ENCODE results near the gene NCEH1. TPM values are rescaled to one million over a fixed set of nuclear protein-coding genes. Genes with fewer than 3 reads are reported as not detected.
"Not testable (repeated sequence)": the region's sequence is repeated elsewhere in the genome, so short reads cannot be mapped to it uniquely, and the experiment has no call there.

Gene NCEH1
- total and polyA plus RNA-seq, 5 donors from 2014 or later: 0.43 to 2.1 (median 0.62) TPM

GRCh38 chr3:172669021-172669420 lies 41.8 kb downstream of the NCEH1 start:
- ATAC-seq (ENCODE audit: low read depth in 2 of 2): no peak
- no peaks in the 10 kb centered on the region for H3K36me3 Mint-ChIP-seq
- H3K27me3 Mint-ChIP-seq: peaks cover 5% of the 10 kb centered on the region
- H3K9me3 Mint-ChIP-seq: peaks cover 0 to 2% (median 0%) of the 10 kb centered on the region in 7 donors
- Histone ChIP-seq H3K9me3 (ENCODE audit: control insufficient read depth in 2 of 2, low read length in 2 of 2) (no peaks in the 10 kb centered on the region), H3K4me1 (ENCODE audit: control insufficient read depth, insufficient read depth, low read length, poor library complexity, severe bottlenecking) (no peaks in the 10 kb centered on the region), H3K36me3 (ENCODE audit: control insufficient read depth, insufficient read depth, low read length) (no peaks in the 10 kb centered on the region), H3K27me3 (ENCODE audit: control insufficient read depth, insufficient read depth, low read length) (no peaks in the 10 kb centered on the region), H3K4me3 (ENCODE audit: low read depth, low read length) (no peak overlapping the region), H3K27ac (ENCODE audit: insufficient read depth, low read length, poor library complexity, severe bottlenecking) (no peak overlapping the region)
- no peak overlapping the region for H3K27ac Mint-ChIP-seq
- H3K4me3 Mint-ChIP-seq: no peak overlapping the region
- DNase-seq: no peak
- H3K4me1 Mint-ChIP-seq: peaks cover 6 to 22% (median 16%) of the 10 kb centered on the region in 4 donors

GRCh38 chr3:172666873-172667694 lies 43.8 kb downstream of the NCEH1 start:
- Mint-ChIP-seq H3K4me1 (peaks cover 6 to 22% (median 17%) of the 10 kb centered on the region in 4 donors), H3K4me3 (peak overlapping the region in 2 of 4 donors; percentile 14 to 22), H3K27me3 (peaks cover 2% of the 10 kb centered on the region), H3K27ac (no peak overlapping the region), H3K9me3 (peaks cover 0 to 6% (median 0%) of the 10 kb centered on the region in 7 donors), H3K36me3 (no peaks in the 10 kb centered on the region)
- ATAC-seq (ENCODE audit: low read depth in 2 of 2) (peak; percentile 69 to 84), DNase-seq (peak; percentile 56 to 84 (median 67))
- Histone ChIP-seq H3K9me3 (ENCODE audit: control insufficient read depth in 2 of 2, low read length in 2 of 2) (no peaks in the 10 kb centered on the region), H3K36me3 (ENCODE audit: control insufficient read depth, insufficient read depth, low read length) (no peaks in the 10 kb centered on the region), H3K4me1 (ENCODE audit: control insufficient read depth, insufficient read depth, low read length, poor library complexity, severe bottlenecking) (no peaks in the 10 kb centered on the region), H3K27ac (ENCODE audit: insufficient read depth, low read length, poor library complexity, severe bottlenecking) (no peak overlapping the region), H3K27me3 (ENCODE audit: control insufficient read depth, insufficient read depth, low read length) (no peaks in the 10 kb centered on the region), H3K4me3 (ENCODE audit: low read depth, low read length) (no peak overlapping the region)

GRCh38 chr3:172666181-172666872 lies 44.5 kb downstream of the NCEH1 start:
- Mint-ChIP-seq H3K4me1 (peaks cover 6 to 22% (median 17%) of the 10 kb centered on the region in 4 donors), H3K27ac (no peak overlapping the region), H3K36me3 (no peaks in the 10 kb centered on the region), H3K4me3 (peak overlapping the region in 2 of 4 donors; percentile 14 to 22), H3K9me3 (peaks cover 0 to 6% (median under 1%) of the 10 kb centered on the region in 7 donors), H3K27me3 (no peaks in the 10 kb centered on the region)
- Histone ChIP-seq H3K4me1 (ENCODE audit: control insufficient read depth, insufficient read depth, low read length, poor library complexity, severe bottlenecking) (no peaks in the 10 kb centered on the region), H3K36me3 (ENCODE audit: control insufficient read depth, insufficient read depth, low read length) (no peaks in the 10 kb centered on the region), H3K27me3 (ENCODE audit: control insufficient read depth, insufficient read depth, low read length) (no peaks in the 10 kb centered on the region), H3K27ac (ENCODE audit: insufficient read depth, low read length, poor library complexity, severe bottlenecking) (no peak overlapping the region), H3K9me3 (ENCODE audit: control insufficient read depth in 2 of 2, low read length in 2 of 2) (no peaks in the 10 kb centered on the region), H3K4me3 (ENCODE audit: low read depth, low read length) (no peak overlapping the region)
- DNase-seq (peak in 1 of 3 donors; percentile 38), ATAC-seq (ENCODE audit: low read depth in 2 of 2) (no peak)

GRCh38 chr3:172665510-172665909 lies 45.4 kb downstream of the NCEH1 start:
- not testable (repeated sequence) for H3K36me3 ChIP-seq (ENCODE audit: control insufficient read depth, insufficient read depth, low read length); H3K4me3 Mint-ChIP-seq; H3K27ac ChIP-seq (ENCODE audit: insufficient read depth, low read length, poor library complexity, severe bottlenecking); H3K36me3 Mint-ChIP-seq; H3K27ac Mint-ChIP-seq; H3K27me3 ChIP-seq (ENCODE audit: control insufficient read depth, insufficient read depth, low read length); ATAC-seq (ENCODE audit: low read depth in 2 of 2); H3K9me3 Mint-ChIP-seq; H3K4me3 ChIP-seq (ENCODE audit: low read depth, low read length); H3K27me3 Mint-ChIP-seq; H3K4me1 ChIP-seq (ENCODE audit: control insufficient read depth, insufficient read depth, low read length, poor library complexity, severe bottlenecking); H3K9me3 ChIP-seq (ENCODE audit: control insufficient read depth in 2 of 2, low read length in 2 of 2)
- peaks cover 6 to 26% (median 21%) of the 10 kb centered on the region in 4 donors for H3K4me1 Mint-ChIP-seq
- peak in 2 of 3 donors; percentile 3 to 46 for DNase-seq

GRCh38 chr3:172660421-172660820 lies 50.4 kb downstream of the NCEH1 start:
- not testable (repeated sequence) for H3K36me3 Mint-ChIP-seq; H3K27ac ChIP-seq (ENCODE audit: insufficient read depth, low read length, poor library complexity, severe bottlenecking); H3K27me3 Mint-ChIP-seq; DNase-seq; H3K9me3 Mint-ChIP-seq; ATAC-seq (ENCODE audit: low read depth in 2 of 2); H3K36me3 ChIP-seq (ENCODE audit: control insufficient read depth, insufficient read depth, low read length); H3K4me3 ChIP-seq (ENCODE audit: low read depth, low read length); H3K27me3 ChIP-seq (ENCODE audit: control insufficient read depth, insufficient read depth, low read length); H3K4me1 ChIP-seq (ENCODE audit: control insufficient read depth, insufficient read depth, low read length, poor library complexity, severe bottlenecking); H3K9me3 ChIP-seq (ENCODE audit: control insufficient read depth in 2 of 2, low read length in 2 of 2); H3K27ac Mint-ChIP-seq; H3K4me3 Mint-ChIP-seq
- peaks cover 0 to 18% (median 13%) of the 10 kb centered on the region in 4 donors for H3K4me1 Mint-ChIP-seq

GRCh38 chr3:172659246-172660002 lies 51.4 kb downstream of the NCEH1 start:
- no peaks in the 10 kb centered on the region for H3K9me3 ChIP-seq (ENCODE audit: control insufficient read depth in 2 of 2, low read length in 2 of 2)
- ATAC-seq (ENCODE audit: low read depth in 2 of 2) (no peak), DNase-seq (no peak)
- Mint-ChIP-seq H3K27ac (no peak overlapping the region), H3K4me1 (peaks cover 0 to 12% (median 8%) of the 10 kb centered on the region in 4 donors), H3K9me3 (peaks cover 0 to 4% (median 1%) of the 10 kb centered on the region in 7 donors), H3K27me3 (no peaks in the 10 kb centered on the region), H3K4me3 (no peak overlapping the region), H3K36me3 (no peaks in the 10 kb centered on the region)
- no peak overlapping the region for H3K27ac ChIP-seq (ENCODE audit: insufficient read depth, low read length, poor library complexity, severe bottlenecking)
- H3K27me3 ChIP-seq (ENCODE audit: control insufficient read depth, insufficient read depth, low read length): no peaks in the 10 kb centered on the region
- H3K4me3 ChIP-seq (ENCODE audit: low read depth, low read length): no peak overlapping the region
- H3K36me3 ChIP-seq (ENCODE audit: control insufficient read depth, insufficient read depth, low read length): no peaks in the 10 kb centered on the region
- H3K4me1 ChIP-seq (ENCODE audit: control insufficient read depth, insufficient read depth, low read length, poor library complexity, severe bottlenecking): no peaks in the 10 kb centered on the region

- Histone ChIP-seq H3K36me3 (ENCODE audit: control insufficient read depth, insufficient read depth, low read length) (no peaks in the 10 kb centered on the region), H3K27me3 (ENCODE audit: control insufficient read depth, insufficient read depth, low read length) (no peaks in the 10 kb centered on the region), H3K4me1 (ENCODE audit: control insufficient read depth, insufficient read depth, low read length, poor library complexity, severe bottlenecking) (no peaks in the 10 kb centered on the region), H3K27ac (ENCODE audit: insufficient read depth, low read length, poor library complexity, severe bottlenecking) (no peak overlapping the region), H3K4me3 (ENCODE audit: low read depth, low read length) (no peak overlapping the region), H3K9me3 (ENCODE audit: control insufficient read depth in 2 of 2, low read length in 2 of 2) (no peaks in the 10 kb centered on the region)
- no peaks in the 10 kb centered on the region for H3K27me3 Mint-ChIP-seq
- DNase-seq: no peak
- peaks cover 0 to 4% (median 0%) of the 10 kb centered on the region in 7 donors for H3K9me3 Mint-ChIP-seq
- no peaks in the 10 kb centered on the region for H3K36me3 Mint-ChIP-seq
- H3K4me3 Mint-ChIP-seq: no peak overlapping the region
- peaks cover 0 to 12% (median 8%) of the 10 kb centered on the region in 4 donors for H3K4me1 Mint-ChIP-seq
- H3K27ac Mint-ChIP-seq: peak overlapping the region in 1 of 3 donors; percentile 23
- no peak for ATAC-seq (ENCODE audit: low read depth in 2 of 2)
These were observed 52.3 kb downstream of the NCEH1 start for GRCh38 chr3:172658344-172659245.
